ENCODE data around the gene ZNF808. TPM values are rescaled to one million over a fixed set of nuclear protein-coding genes. Genes with fewer than 3 reads are reported as not detected.

The ZNF808 gene
- total and polyA plus RNA-seq, 2 of the 13 experiments (the other 11 are each of a cell fraction or from before 2014, with no cell fraction given): 3.0 to 7.4 TPM

DNA sequence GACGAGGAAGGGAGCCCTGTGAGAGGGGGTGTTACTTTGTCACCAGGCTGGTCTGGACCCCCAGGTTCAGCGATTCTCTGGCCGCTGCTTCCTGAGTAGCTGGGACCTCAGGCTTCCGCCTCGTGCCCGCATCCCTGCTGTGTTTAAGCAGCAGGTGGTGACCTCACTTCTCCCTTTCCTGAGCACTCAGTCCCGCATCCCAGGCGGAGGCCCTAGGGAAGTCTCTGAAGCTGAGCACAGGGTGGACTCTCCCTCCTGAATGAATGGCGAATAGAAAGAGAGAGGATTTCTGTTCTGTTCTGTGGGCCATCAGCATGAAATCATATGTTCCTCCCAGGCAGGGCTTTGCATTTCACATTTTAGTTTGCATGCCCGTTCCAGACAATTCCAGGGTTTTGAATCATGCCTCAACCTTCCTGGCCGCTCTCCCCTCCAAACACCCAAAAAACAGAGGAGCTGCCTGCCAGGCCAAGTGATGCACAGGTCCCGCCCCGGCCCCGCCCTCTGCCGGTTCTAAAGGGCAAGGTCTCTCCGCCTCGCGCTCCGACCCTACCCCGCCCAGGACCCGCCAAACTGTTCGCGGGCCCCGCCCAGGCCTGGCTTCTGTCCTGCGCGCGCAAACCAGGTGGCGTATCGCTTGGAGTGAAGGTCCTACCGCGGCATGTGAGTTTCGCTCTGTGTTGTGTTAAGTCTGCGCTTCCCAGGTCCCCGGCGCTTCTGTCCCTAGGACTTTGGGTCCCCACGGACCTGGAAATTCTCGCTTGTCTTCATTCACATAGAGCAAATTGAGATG lies 35.1 kb upstream of the ZNF808 start (continued):
- no peak for TF ChIP-seq NFE2L1 (CRISPR knock-in tag; IDR thresholded peaks at IDR 0.05; ENCODE audit: borderline replicate concordance)
- no peak for TF ChIP-seq ZKSCAN8 (CRISPR knock-in tag; IDR thresholded peaks at IDR 0.05; ENCODE audit: borderline replicate concordance)

DNA sequence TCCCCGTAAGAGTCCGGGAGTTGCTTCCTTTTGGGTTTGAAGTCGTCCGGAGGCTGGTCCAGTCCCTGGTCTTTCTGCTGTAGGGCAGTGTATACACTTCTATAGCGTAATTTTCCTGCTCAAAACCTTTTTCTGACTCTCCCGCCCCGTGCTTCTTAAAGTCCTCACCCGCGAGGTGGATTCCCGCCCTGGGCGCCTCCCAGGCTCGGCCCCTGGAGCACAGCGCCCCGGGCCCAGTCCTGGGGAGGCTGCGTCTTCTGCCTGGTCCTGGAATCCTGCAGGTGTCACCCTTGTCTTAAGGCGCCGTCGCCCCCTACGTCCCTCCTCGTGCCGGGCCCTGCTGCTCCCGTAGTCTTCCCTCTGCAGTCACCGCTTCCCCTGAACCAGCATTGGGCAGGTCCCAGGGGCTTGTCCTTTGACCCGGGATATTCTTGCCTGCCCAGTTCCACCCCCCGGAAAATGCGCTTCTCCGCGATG lies 34.4 kb upstream of the ZNF808 start:
- WGBS (ENCODE audit: low lambda C conversion rate): 53% methylated on average over 26 of the region's 28 CpGs
- ATAC-seq (no peak), DNase-seq (ENCODE audit: low spot score) (no peak), FAIRE-seq (no peak)
- no peak overlapping the region for H3K4me2 ChIP-seq (ENCODE audit: low read depth, low read length)
- no peaks in the 10 kb centered on the region for H4K20me1 ChIP-seq (ENCODE audit: insufficient read depth, low read length)
- no peak overlapping the region for H2AFZ ChIP-seq (ENCODE audit: low read length)
- CTCF ChIA-PET (ENCODE audit: low intra/inter-chr PET ratio, low total read pairs): no interaction called here
- peaks cover 54% of the 10 kb centered on the region for H3K9me3 ChIP-seq (ENCODE audit: low read length)
- in situ Hi-C loops (cut with HindIII; ENCODE audit: extremely low pct_ligation_motif_present, low pct_unique_long_range_greater_than_20kb) (no loop called here), intact Hi-C loops (cut with micrococcal nuclease; ENCODE audit: unreplicated experiment) (no loop called here)
- BruUV-seq (replicated peaks): no TSS peak
- no peak overlapping the region for H3K4me3 ChIP-seq (replicated peaks in 1 of 3; ENCODE audit: insufficient read depth in 1 of 3, low read depth in 2 of 3, low read length in 3 of 3)
- H3K27ac ChIP-seq (ENCODE audit: extremely low read length, insufficient read depth, low read length): no peak overlapping the region
- H3K79me2 ChIP-seq (ENCODE audit: insufficient read depth, low read length): no peaks in the 10 kb centered on the region
- POLR2A ChIA-PET: no interaction called here
- no peaks in the 10 kb centered on the region for H3K27me3 ChIP-seq (ENCODE audit: control insufficient read depth in 1 of 2, insufficient read depth in 2 of 2, low read length in 2 of 2)
- H3K9ac ChIP-seq (ENCODE audit: insufficient read depth, low read depth, low read length): no peak overlapping the region
- H3K36me3 ChIP-seq (replicated peaks in 1 of 2; ENCODE audit: control insufficient read depth in 1 of 2, insufficient read depth in 2 of 2, low read length in 2 of 2): no peaks in the 10 kb centered on the region
- TF ChIP-seq, protein P1, sequence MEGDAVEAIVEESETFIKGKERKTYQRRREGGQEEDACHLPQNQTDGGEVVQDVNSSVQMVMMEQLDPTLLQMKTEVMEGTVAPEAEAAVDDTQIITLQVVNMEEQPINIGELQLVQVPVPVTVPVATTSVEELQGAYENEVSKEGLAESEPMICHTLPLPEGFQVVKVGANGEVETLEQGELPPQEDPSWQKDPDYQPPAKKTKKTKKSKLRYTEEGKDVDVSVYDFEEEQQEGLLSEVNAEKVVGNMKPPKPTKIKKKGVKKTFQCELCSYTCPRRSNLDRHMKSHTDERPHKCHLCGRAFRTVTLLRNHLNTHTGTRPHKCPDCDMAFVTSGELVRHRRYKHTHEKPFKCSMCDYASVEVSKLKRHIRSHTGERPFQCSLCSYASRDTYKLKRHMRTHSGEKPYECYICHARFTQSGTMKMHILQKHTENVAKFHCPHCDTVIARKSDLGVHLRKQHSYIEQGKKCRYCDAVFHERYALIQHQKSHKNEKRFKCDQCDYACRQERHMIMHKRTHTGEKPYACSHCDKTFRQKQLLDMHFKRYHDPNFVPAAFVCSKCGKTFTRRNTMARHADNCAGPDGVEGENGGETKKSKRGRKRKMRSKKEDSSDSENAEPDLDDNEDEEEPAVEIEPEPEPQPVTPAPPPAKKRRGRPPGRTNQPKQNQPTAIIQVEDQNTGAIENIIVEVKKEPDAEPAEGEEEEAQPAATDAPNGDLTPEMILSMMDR (CRISPR knock-in tag; IDR thresholded peaks at IDR 0.05): peak; percentile 19; the same call in 1 of the 2 replicates
- no peak for TF ChIP-seq NR1H2 (CRISPR knock-in tag; IDR thresholded peaks at IDR 0.05; ENCODE audit: borderline replicate concordance, low read depth)
- TF ChIP-seq HCFC1 (IDR thresholded peaks at IDR 0.05; ENCODE audit: low read depth, low read length): no peak
- no peaks in the 10 kb centered on the region for H3K4me1 ChIP-seq (ENCODE audit: insufficient read depth, low read length)
